Measurements from ENCODE around the gene WFDC13. TPM values are rescaled to one million over a fixed set of nuclear protein-coding genes. Genes with fewer than 3 reads are reported as not detected.
"Not testable (repeated sequence)": the region's sequence is repeated elsewhere in the genome, so short reads cannot be mapped to it uniquely, and the experiment has no call there.

Gene WFDC13
- total and polyA plus RNA-seq, 2 donors from 2014 or later, result not detected

GRCh38 chr20:45679650-45680049 is 22.2 kb upstream of the WFDC13 start:
- H3K27me3 ChIP-seq (ENCODE audit: control insufficient read depth, insufficient read depth, low read length), result no peaks in the 10 kb centered on the region
- FAIRE-seq, result no peak
- intact Hi-C loops (cut with DNase I), result no loop called here
- no peaks in the 10 kb centered on the region for H3K4me1 ChIP-seq (ENCODE audit: control insufficient read depth in 2 of 3, insufficient read depth in 2 of 3, low read depth in 1 of 3, low read length in 3 of 3)
- no peak overlapping the region for H3K9ac ChIP-seq (ENCODE audit: low read length in 3 of 3)
- no peak overlapping the region for H3K27ac ChIP-seq (ENCODE audit: low read depth in 2 of 2, low read length in 2 of 2)
- no peak for DNase-seq
- TF ChIP-seq CTCF (IDR thresholded peaks at IDR 0.05; ENCODE audit: borderline replicate concordance, extremely low read depth, insufficient read depth), result no peak
- no peak overlapping the region for H3K4me3 ChIP-seq (ENCODE audit: low read length in 3 of 3)
- peaks cover 0 to 20% (median 17%) of the 10 kb centered on the region in 3 donors for H3K9me3 ChIP-seq (ENCODE audit: control insufficient read depth in 2 of 3, insufficient read depth in 1 of 3, low read length in 3 of 3)
- no peaks in the 10 kb centered on the region for H3K36me3 ChIP-seq (ENCODE audit: control insufficient read depth in 2 of 3, insufficient read depth in 3 of 3, low read length in 3 of 3)

- H3K27ac ChIP-seq (ENCODE audit: low read depth in 2 of 2, low read length in 2 of 2), result no peak overlapping the region
- intact Hi-C loops (cut with DNase I), result no loop called here
- no peak overlapping the region for H3K9ac ChIP-seq (ENCODE audit: low read length in 3 of 3)
- no peaks in the 10 kb centered on the region for H3K4me1 ChIP-seq (ENCODE audit: control insufficient read depth in 2 of 3, insufficient read depth in 2 of 3, low read depth in 1 of 3, low read length in 3 of 3)
- FAIRE-seq (no peak), DNase-seq (peak in 1 of 5 donors; percentile 2)
- H3K4me3 ChIP-seq (ENCODE audit: low read length in 3 of 3), result no peak overlapping the region
- H3K27me3 ChIP-seq (ENCODE audit: control insufficient read depth, insufficient read depth, low read length), result no peaks in the 10 kb centered on the region
- no peaks in the 10 kb centered on the region for H3K36me3 ChIP-seq (ENCODE audit: control insufficient read depth in 2 of 3, insufficient read depth in 3 of 3, low read length in 3 of 3)
- TF ChIP-seq CTCF (IDR thresholded peaks at IDR 0.05; ENCODE audit: borderline replicate concordance, extremely low read depth, insufficient read depth), result no peak
- H3K9me3 ChIP-seq (ENCODE audit: control insufficient read depth in 2 of 3, insufficient read depth in 1 of 3, low read length in 3 of 3), result peaks cover 0 to 3% (median 0%) of the 10 kb centered on the region in 3 donors
Measured at GRCh38 chr20:45685896-45686295, 15.9 kb upstream of the WFDC13 start.

GRCh38 chr20:45693346-45693745 is 8.5 kb upstream of the WFDC13 start:
- H3K4me1 ChIP-seq (ENCODE audit: control insufficient read depth in 2 of 3, insufficient read depth in 2 of 3, low read depth in 1 of 3, low read length in 3 of 3); H3K27ac ChIP-seq (ENCODE audit: low read depth in 2 of 2, low read length in 2 of 2); H3K9ac ChIP-seq (ENCODE audit: low read length in 3 of 3); H3K4me3 ChIP-seq (ENCODE audit: low read length in 3 of 3); H3K27me3 ChIP-seq (ENCODE audit: control insufficient read depth, insufficient read depth, low read length); FAIRE-seq; H3K9me3 ChIP-seq (ENCODE audit: control insufficient read depth in 2 of 3, insufficient read depth in 1 of 3, low read length in 3 of 3); intact Hi-C loops (cut with DNase I); DNase-seq; H3K36me3 ChIP-seq (ENCODE audit: control insufficient read depth in 2 of 3, insufficient read depth in 3 of 3, low read length in 3 of 3): not testable (repeated sequence)

- DNase-seq (no peak), FAIRE-seq (no peak)
- Histone ChIP-seq H3K9me3 (ENCODE audit: control insufficient read depth in 2 of 3, insufficient read depth in 1 of 3, low read length in 3 of 3) (no peaks in the 10 kb centered on the region), H3K36me3 (ENCODE audit: control insufficient read depth in 2 of 3, insufficient read depth in 3 of 3, low read length in 3 of 3) (no peaks in the 10 kb centered on the region), H3K4me1 (ENCODE audit: control insufficient read depth in 2 of 3, insufficient read depth in 2 of 3, low read depth in 1 of 3, low read length in 3 of 3) (no peaks in the 10 kb centered on the region), H3K27me3 (ENCODE audit: control insufficient read depth, insufficient read depth, low read length) (no peaks in the 10 kb centered on the region), H3K9ac (ENCODE audit: low read length in 3 of 3) (no peak overlapping the region), H3K27ac (ENCODE audit: low read depth in 2 of 2, low read length in 2 of 2) (no peak overlapping the region), H3K4me3 (ENCODE audit: low read length in 3 of 3) (no peak overlapping the region)
- intact Hi-C loops (cut with DNase I), result no loop called here
- no peak for TF ChIP-seq CTCF (IDR thresholded peaks at IDR 0.05; ENCODE audit: borderline replicate concordance, extremely low read depth, insufficient read depth)
Measured at GRCh38 chr20:45695496-45695895, 6.3 kb upstream of the WFDC13 start.
